AG04449 (cell line): ENCODE measurements around the gene ATP6V0B.

Source experiments
- CTCF ChIA-PET: fragments of 350-600 bp; formaldehyde crosslinking; extraction: SDS; loops from one replicate; lab custom pipeline; 2021; ENCODE audit warnings: antibody characterized with exemption; lab: Yijun Ruan, JAX
- POLR2A ChIA-PET: fragments of 400-600, 350-600 bp; formaldehyde crosslinking; extraction: SDS; loops from one replicate; lab custom pipeline; 2020; ENCODE audit warnings: antibody characterized with exemption, inconsistent platforms; lab: Yijun Ruan, JAX
- DNase-seq: peaks from one replicate; pipeline ENCODE4 v3.0.0-alpha.2; 2010; ENCODE audit warnings: low read depth, low spot score
- H3K4me3 ChIP-seq: 2 replicates; pipeline ENCODE4 v1.5.1; 2011; ENCODE audit warnings: low read depth, mild to moderate bottlenecking, control low read depth, low read length
- CTCF ChIP-seq: IDR thresholded peaks from one replicate; pipeline ENCODE4 v1.5.1; 2011; ENCODE audit warnings: mild to moderate bottlenecking, moderate library complexity, low read length, control low read depth, inconsistent platforms; ENCODE audit not compliant: insufficient read depth; ENCODE audit errors: missing control alignments

ATP6V0B gene

GRCh38 chr1:43949678-43950077, 25.1 kb upstream of the ATP6V0B start:
- POLR2A ChIA-PET, result no interaction called here
- CTCF ChIA-PET, result interaction anchor here (1.0 to 10.1 kb wide), 5 partner anchors 17 to 187 kb away, joined by 3 to 167 read pairs (median 5); partner anchors contain the start of gene ARTN
- DNase-seq, result no peak
- H3K4me3 ChIP-seq, result no peak overlapping the region
- no peak for TF ChIP-seq CTCF

DNA sequence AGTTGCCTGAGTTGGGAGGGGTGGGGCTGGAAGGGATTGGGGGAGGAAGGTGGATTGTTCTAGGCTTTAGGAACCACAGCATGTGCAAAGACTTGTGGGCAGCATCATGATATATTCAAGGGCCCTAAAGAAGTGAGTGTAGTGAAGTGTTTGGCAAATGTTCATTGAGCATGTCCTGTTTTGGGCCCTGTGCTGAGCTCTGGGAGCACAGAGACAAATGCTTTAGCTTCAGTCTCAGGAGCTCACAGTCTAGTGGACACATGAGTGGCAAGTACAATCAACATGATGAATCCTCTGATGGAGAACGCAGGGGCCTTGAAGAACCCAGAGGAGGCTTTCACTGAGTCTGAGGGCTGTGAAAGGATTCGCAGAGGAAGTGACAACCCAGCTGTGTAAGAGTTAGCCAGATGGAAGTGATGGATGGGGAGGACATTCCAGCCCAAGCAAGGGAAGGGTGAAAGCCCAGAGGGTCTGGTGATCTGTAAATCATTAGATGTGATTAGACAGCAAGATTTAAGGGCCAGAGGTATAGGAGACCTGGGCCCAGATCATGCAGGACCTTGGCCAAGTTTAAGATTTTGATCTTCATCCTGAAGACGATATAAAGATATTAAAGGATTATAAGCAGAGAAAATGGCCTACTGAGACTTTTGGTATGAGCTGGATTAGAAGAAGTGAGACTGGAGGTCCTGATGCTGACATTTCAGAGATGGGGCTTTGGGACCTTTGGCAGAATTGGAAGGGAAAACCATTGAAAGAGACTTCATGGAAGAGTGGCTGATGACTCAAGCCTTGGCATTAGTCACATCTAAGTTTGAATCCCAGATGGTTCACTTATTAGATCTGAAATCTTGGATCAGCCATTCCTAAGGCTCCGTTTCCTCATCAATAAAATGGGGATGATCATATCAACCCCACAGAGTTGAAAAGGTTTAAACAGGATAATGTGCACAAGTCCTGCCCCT, 23.5 kb upstream of the ATP6V0B start:
- POLR2A ChIA-PET, result interaction anchor here (0.6 kb wide), 1 partner anchor 24 kb away, joined by 4 read pairs; no protein-coding TSS in a partner anchor
- TF ChIP-seq CTCF, result no peak
- no peak overlapping the region for H3K4me3 ChIP-seq
- CTCF ChIA-PET, result interaction anchor here (1.5 to 10.1 kb wide), 4 partner anchors 10 to 188 kb away, joined by 4 to 167 read pairs (median 6); partner anchors contain the start of gene ARTN
- no peak for DNase-seq

DNA sequence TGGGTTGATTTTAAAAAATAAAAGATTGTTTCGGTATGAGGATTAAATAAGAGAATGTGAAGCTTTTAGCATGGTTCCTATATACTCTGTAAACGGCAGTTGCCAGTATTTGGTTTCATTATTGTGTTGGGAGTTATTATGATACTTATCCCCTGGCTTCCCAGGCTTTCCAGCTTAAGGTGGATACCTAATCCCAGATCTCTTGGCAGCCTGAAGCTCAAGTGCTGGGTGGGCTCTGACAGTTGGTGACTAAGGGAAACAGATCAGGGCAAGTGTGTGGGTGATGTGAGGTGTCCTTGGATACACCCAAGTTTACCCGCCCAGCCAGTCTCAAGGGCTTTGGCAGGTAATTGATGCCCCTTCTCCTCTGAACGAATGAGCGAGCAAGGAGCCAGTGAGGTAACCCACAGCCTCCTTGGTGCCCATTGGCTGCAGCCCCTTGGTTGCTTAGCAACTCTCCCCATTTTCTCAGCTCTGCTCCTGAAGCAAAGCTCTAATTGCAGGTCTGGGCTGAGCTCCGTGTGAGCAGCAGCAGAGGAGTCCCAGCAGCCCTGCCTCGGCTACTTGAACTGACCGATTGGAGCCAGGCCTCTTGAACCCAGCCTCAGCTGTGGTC, 21.9 kb upstream of the ATP6V0B start:
- no peak for TF ChIP-seq CTCF
- no peak for DNase-seq
- H3K4me3 ChIP-seq, result no peak overlapping the region
- CTCF ChIA-PET, result interaction anchor here (1.3 to 2.1 kb wide), 2 partner anchors 95 to 189 kb away, joined by 4 to 6 read pairs; no protein-coding TSS in a partner anchor
- POLR2A ChIA-PET, result no interaction called here

GRCh38 chr1:43953361-43953760, 21.4 kb upstream of the ATP6V0B start:
- no peak for TF ChIP-seq CTCF
- no peak overlapping the region for H3K4me3 ChIP-seq
- DNase-seq, result no peak
- POLR2A ChIA-PET, result no interaction called here
- CTCF ChIA-PET, result interaction anchor here (1.3 to 2.9 kb wide), 3 partner anchors 19 to 190 kb away, joined by 4 to 18 read pairs (median 11); partner anchors contain the start of gene ARTN

DNA sequence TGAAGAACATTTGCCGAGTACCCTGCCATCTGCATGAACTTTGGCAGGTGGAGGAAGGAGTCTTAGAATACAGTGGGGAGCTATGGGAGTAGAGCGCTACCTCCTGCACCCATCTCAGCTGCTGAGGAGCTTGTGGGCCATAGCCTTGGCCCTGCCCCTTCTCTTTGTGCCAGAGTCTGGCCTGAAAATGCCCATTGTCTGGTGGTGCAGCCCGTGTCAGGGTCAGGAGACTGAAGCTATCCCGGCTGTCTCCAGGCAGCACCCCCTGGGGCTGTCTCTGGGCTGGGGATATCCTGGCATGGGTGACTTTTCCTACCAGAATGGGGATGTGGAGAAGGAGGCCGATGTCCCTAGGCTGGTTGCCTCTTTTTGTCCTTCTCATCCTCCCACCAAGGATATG, 20.7 kb upstream of the ATP6V0B start:
- ChIA-PET POLR2A (no interaction called here), CTCF (interaction anchor here (1.3 to 2.9 kb wide), 3 partner anchors 19 to 190 kb away, joined by 4 to 18 read pairs (median 11); partner anchors contain the start of gene ARTN)
- H3K4me3 ChIP-seq, result no peak overlapping the region
- no peak for DNase-seq
- no peak for TF ChIP-seq CTCF
